HepG2 (cell line): ENCODE data around the gene SHPK. TPM values are rescaled to one million over a fixed set of nuclear protein-coding genes. Genes with fewer than 3 reads are reported as not detected.

Source experiments
- ATRX ChIP-seq: sonication (generic); formaldehyde crosslinking; IDR thresholded peaks from 2 replicates; pipeline ENCODE4 v1.4.0; 2020; ENCODE audit warnings: missing genetic modification reagents, borderline replicate concordance
- GFI1 ChIP-seq: sonication (generic); formaldehyde crosslinking; IDR thresholded peaks from 2 replicates; pipeline ENCODE4 v1.5.0; 2020; ENCODE audit warnings: missing genetic modification reagents, mild to moderate bottlenecking, borderline replicate concordance
- GPN1 ChIP-seq: sonication (generic); formaldehyde crosslinking; IDR thresholded peaks from 2 replicates; pipeline ENCODE4 v1.5.1; 2020; ENCODE audit warnings: missing genetic modification reagents, borderline replicate concordance
- NFATC3 ChIP-seq: sonication (generic); formaldehyde crosslinking; IDR thresholded peaks from 2 replicates; pipeline ENCODE4 v1.5.1; 2020; ENCODE audit warnings: mild to moderate bottlenecking, missing genetic modification reagents
- NFYB ChIP-seq: sonication (generic); formaldehyde crosslinking; IDR thresholded peaks from 2 replicates; pipeline ENCODE4 v1.4.0; 2020; ENCODE audit warnings: missing genetic modification reagents
- XBP1 ChIP-seq: sonication (generic); formaldehyde crosslinking; IDR thresholded peaks from 2 replicates; pipeline ENCODE4 v1.5.0; 2020; ENCODE audit warnings: missing genetic modification reagents
- ZBTB21 ChIP-seq: sonication (generic); formaldehyde crosslinking; IDR thresholded peaks from 2 replicates; pipeline ENCODE4 v1.4.0; 2020; ENCODE audit warnings: missing genetic modification reagents
- ZBTB46 ChIP-seq: sonication (generic); formaldehyde crosslinking; IDR thresholded peaks from 2 replicates; pipeline ENCODE4 v1.4.0; 2020; ENCODE audit warnings: mild to moderate bottlenecking, missing genetic modification reagents, borderline replicate concordance
- ZFAT ChIP-seq: sonication (generic); formaldehyde crosslinking; conservative IDR thresholded peaks from 2 replicates; pipeline ENCODE4 v1.8.1; 2023; ENCODE audit warnings: missing genetic modification reagents, inconsistent platforms
- ZMYM4 ChIP-seq: sonication (generic); formaldehyde crosslinking; IDR thresholded peaks from 2 replicates; pipeline ENCODE4 v1.8.1; 2023; ENCODE audit warnings: mild to moderate bottlenecking, missing genetic modification reagents
- ZNF234 ChIP-seq: sonication (generic); formaldehyde crosslinking; conservative IDR thresholded peaks from 2 replicates; pipeline ENCODE4 v1.5.1; 2020; ENCODE audit warnings: mild to moderate bottlenecking, missing genetic modification reagents
- ZNF292 ChIP-seq: sonication (generic); formaldehyde crosslinking; IDR thresholded peaks from 2 replicates; pipeline ENCODE4 v1.8.1; 2022; ENCODE audit warnings: mild to moderate bottlenecking, low read depth, missing genetic modification reagents, borderline replicate concordance
- ZNF296 ChIP-seq: sonication (generic); formaldehyde crosslinking; conservative IDR thresholded peaks from 2 replicates; pipeline ENCODE4 v1.5.0; 2020; ENCODE audit warnings: mild to moderate bottlenecking, missing genetic modification reagents
- ZNF563 ChIP-seq: sonication (generic); formaldehyde crosslinking; IDR thresholded peaks from 2 replicates; pipeline ENCODE4 v1.8.0; 2022; ENCODE audit warnings: mild to moderate bottlenecking, moderate library complexity, missing genetic modification reagents
- polyA plus RNA-seq, 8 experiments: library from polyadenylated mRNA; depleted of rRNA in 3 of 8; stranded (reverse) in 7 of 8; unstranded in 1 of 8; fragments of >200 nt; fragmentation: Illumina TruSeq in 4 of 8; extraction: Trizol in 4 of 8; gene quantifications; 2 replicates each; pipeline versions ENCODE4 v1.2.1 to v1.2.3, GENCODE V29; 2011 to 2016; ENCODE audit warnings: low read depth in 4 of 8, missing spikeins in 1 of 8, mixed read lengths in 1 of 8; ENCODE audit not compliant: insufficient read depth in 1 of 8
- total RNA-seq, 5 experiments: library from RNA; depleted of rRNA; stranded (reverse); fragments of >200 nt; fragmentation: Illumina TruSeq; extraction: Trizol; gene quantifications; 2 replicates each; pipeline ENCODE4 v1.2.3, GENCODE V29; 2016; ENCODE audit warnings: low read depth in 1 of 5
- TF ChIP-seq, protein P1 (sequence below): sonication (generic); formaldehyde crosslinking; IDR thresholded peaks from 2 replicates; pipeline ENCODE4 v1.4.0; 2020; ENCODE audit warnings: missing genetic modification reagents
- TF ChIP-seq, protein P2 (sequence below): sonication (generic); formaldehyde crosslinking; IDR thresholded peaks from 2 replicates; pipeline ENCODE4 v1.8.1; 2023; ENCODE audit warnings: mild to moderate bottlenecking, missing genetic modification reagents, borderline replicate concordance
- TF ChIP-seq, protein P3 (sequence below): sonication (generic); formaldehyde crosslinking; IDR thresholded peaks from 2 replicates; pipeline ENCODE4 v1.8.1; 2022; ENCODE audit warnings: low read depth, mild to moderate bottlenecking, missing genetic modification reagents
- TF ChIP-seq, protein P4 (sequence below): sonication (generic); formaldehyde crosslinking; IDR thresholded peaks from 2 replicates; pipeline ENCODE4 v1.5.0; 2020; ENCODE audit warnings: mild to moderate bottlenecking, missing genetic modification reagents
- TF ChIP-seq, protein P5 (sequence below): sonication (generic); formaldehyde crosslinking; IDR thresholded peaks from 2 replicates; pipeline ENCODE4 v1.5.0; 2020; ENCODE audit warnings: mild to moderate bottlenecking, missing genetic modification reagents

The SHPK gene
- total and polyA plus RNA-seq, 2 of the 13 experiments (the other 11 are each of a cell fraction or from before 2014, with no cell fraction given), result 16.2 to 30.9 TPM

GRCh38 chr17:3668279-3669084, 32.4 kb upstream of the SHPK start, which contains the start of the genes EMC6 and TAX1BP3 (continued):
- TF ChIP-seq, protein P1, sequence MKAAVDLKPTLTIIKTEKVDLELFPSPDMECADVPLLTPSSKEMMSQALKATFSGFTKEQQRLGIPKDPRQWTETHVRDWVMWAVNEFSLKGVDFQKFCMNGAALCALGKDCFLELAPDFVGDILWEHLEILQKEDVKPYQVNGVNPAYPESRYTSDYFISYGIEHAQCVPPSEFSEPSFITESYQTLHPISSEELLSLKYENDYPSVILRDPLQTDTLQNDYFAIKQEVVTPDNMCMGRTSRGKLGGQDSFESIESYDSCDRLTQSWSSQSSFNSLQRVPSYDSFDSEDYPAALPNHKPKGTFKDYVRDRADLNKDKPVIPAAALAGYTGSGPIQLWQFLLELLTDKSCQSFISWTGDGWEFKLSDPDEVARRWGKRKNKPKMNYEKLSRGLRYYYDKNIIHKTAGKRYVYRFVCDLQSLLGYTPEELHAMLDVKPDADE (CRISPR knock-in tag), result peak; percentile 53
- peak; percentile 21; the same call in 1 of the 2 replicates for TF ChIP-seq ZNF292 (CRISPR knock-in tag)
- peak; percentile 89 for TF ChIP-seq NFYB (CRISPR knock-in tag)
- no peak for TF ChIP-seq ATRX (CRISPR knock-in tag)
- peak; percentile 35 for TF ChIP-seq ZMYM4 (CRISPR knock-in tag)
- peak; percentile 41 for TF ChIP-seq ZBTB21 (CRISPR knock-in tag)
- TF ChIP-seq ZNF296, result no peak
- no peak for TF ChIP-seq GFI1 (CRISPR knock-in tag)
- peak; percentile 84; the same call in 1 of the 2 replicates for TF ChIP-seq ZNF234 (CRISPR knock-in tag)
- no peak; the same call in 1 of the 2 replicates for TF ChIP-seq ZNF563
- TF ChIP-seq, protein P2, sequence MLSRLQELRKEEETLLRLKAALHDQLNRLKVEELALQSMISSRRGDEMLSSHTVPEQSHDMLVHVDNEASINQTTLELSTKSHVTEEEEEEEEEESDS (CRISPR knock-in tag), result peak; percentile 11; the same call in 1 of the 2 replicates
- TF ChIP-seq ZFAT (CRISPR knock-in tag), result peak; percentile 80; the same call in 1 of the 2 replicates
- no peak for TF ChIP-seq ZBTB46 (CRISPR knock-in tag)
- TF ChIP-seq XBP1 (CRISPR knock-in tag), result no peak
- TF ChIP-seq, protein P3, sequence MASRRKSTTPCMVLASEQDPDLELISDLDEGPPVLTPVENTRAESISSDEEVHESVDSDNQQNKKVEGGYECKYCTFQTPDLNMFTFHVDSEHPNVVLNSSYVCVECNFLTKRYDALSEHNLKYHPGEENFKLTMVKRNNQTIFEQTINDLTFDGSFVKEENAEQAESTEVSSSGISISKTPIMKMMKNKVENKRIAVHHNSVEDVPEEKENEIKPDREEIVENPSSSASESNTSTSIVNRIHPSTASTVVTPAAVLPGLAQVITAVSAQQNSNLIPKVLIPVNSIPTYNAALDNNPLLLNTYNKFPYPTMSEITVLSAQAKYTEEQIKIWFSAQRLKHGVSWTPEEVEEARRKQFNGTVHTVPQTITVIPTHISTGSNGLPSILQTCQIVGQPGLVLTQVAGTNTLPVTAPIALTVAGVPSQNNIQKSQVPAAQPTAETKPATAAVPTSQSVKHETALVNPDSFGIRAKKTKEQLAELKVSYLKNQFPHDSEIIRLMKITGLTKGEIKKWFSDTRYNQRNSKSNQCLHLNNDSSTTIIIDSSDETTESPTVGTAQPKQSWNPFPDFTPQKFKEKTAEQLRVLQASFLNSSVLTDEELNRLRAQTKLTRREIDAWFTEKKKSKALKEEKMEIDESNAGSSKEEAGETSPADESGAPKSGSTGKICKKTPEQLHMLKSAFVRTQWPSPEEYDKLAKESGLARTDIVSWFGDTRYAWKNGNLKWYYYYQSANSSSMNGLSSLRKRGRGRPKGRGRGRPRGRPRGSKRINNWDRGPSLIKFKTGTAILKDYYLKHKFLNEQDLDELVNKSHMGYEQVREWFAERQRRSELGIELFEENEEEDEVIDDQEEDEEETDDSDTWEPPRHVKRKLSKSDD (CRISPR knock-in tag), result no peak
- no peak; the same call in 1 of the 2 replicates for TF ChIP-seq NFATC3 (CRISPR knock-in tag)
- TF ChIP-seq, protein P4, sequence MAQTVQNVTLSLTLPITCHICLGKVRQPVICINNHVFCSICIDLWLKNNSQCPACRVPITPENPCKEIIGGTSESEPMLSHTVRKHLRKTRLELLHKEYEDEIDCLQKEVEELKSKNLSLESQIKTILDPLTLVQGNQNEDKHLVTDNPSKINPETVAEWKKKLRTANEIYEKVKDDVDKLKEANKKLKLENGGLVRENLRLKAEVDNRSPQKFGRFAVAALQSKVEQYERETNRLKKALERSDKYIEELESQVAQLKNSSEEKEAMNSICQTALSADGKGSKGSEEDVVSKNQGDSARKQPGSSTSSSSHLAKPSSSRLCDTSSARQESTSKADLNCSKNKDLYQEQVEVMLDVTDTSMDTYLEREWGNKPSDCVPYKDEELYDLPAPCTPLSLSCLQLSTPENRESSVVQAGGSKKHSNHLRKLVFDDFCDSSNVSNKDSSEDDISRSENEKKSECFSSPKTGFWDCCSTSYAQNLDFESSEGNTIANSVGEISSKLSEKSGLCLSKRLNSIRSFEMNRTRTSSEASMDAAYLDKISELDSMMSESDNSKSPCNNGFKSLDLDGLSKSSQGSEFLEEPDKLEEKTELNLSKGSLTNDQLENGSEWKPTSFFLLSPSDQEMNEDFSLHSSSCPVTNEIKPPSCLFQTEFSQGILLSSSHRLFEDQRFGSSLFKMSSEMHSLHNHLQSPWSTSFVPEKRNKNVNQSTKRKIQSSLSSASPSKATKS (CRISPR knock-in tag), result no peak; the same call in 1 of the 2 replicates
- TF ChIP-seq, protein P5, sequence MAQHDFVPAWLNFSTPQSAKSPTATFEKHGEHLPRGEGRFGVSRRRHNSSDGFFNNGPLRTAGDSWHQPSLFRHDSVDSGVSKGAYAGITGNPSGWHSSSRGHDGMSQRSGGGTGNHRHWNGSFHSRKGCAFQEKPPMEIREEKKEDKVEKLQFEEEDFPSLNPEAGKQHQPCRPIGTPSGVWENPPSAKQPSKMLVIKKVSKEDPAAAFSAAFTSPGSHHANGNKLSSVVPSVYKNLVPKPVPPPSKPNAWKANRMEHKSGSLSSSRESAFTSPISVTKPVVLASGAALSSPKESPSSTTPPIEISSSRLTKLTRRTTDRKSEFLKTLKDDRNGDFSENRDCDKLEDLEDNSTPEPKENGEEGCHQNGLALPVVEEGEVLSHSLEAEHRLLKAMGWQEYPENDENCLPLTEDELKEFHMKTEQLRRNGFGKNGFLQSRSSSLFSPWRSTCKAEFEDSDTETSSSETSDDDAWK, result no peak
- peak; percentile 5; the same call in 1 of the 2 replicates for TF ChIP-seq GPN1 (CRISPR knock-in tag)
